HG03108 (cell line): Measurements from ENCODE around the gene GP1BB.
"Not testable (repeated sequence)": the region's sequence is repeated elsewhere in the genome, so short reads cannot be mapped to it uniquely, and the experiment has no call there.

Experiments
- ATAC-seq: cut with Tn5 transposase; IDR thresholded peaks from one replicate; pipeline ENCODE4 v1.9.1; 2021; ENCODE audit warnings: moderate library complexity; ENCODE audit not compliant: unreplicated experiment

GP1BB gene

GRCh38 chr22:19693581-19693980 is 29.8 kb upstream of the GP1BB start:
- ATAC-seq: no peak

GRCh38 chr22:19693981-19694670 is 29.2 kb upstream of the GP1BB start:
- ATAC-seq: no peak

GRCh38 chr22:19694696-19695095 is 28.6 kb upstream of the GP1BB start:
- no peak for ATAC-seq

GRCh38 chr22:19696504-19697276 is 26.6 kb upstream of the GP1BB start:
- no peak for ATAC-seq

GRCh38 chr22:19697871-19698270 is 25.5 kb upstream of the GP1BB start:
- ATAC-seq: not testable (repeated sequence)

- ATAC-seq: no peak
These were observed 22.4 kb upstream of the GP1BB start for GRCh38 chr22:19700790-19701419.

GRCh38 chr22:19701420-19702145 is 21.8 kb upstream of the GP1BB start:
- no peak for ATAC-seq

GRCh38 chr22:19703869-19704268 is 19.5 kb upstream of the GP1BB start:
- ATAC-seq: no peak

GRCh38 chr22:19704355-19705015 is 18.9 kb upstream of the GP1BB start:
- no peak for ATAC-seq

GRCh38 chr22:19705181-19705934 is 18.0 kb upstream of the GP1BB start:
- ATAC-seq: no peak

GRCh38 chr22:19706661-19707151 is 16.6 kb upstream of the GP1BB start:
- ATAC-seq: no peak

GRCh38 chr22:19707347-19708290 is 15.7 kb upstream of the GP1BB start:
- ATAC-seq: no peak

- no peak for ATAC-seq
These were observed 14.9 kb upstream of the GP1BB start for GRCh38 chr22:19708321-19709011.

GRCh38 chr22:19709063-19709769 is 14.1 kb upstream of the GP1BB start:
- no peak for ATAC-seq

GRCh38 chr22:19710020-19710768 is 13.1 kb upstream of the GP1BB start:
- no peak for ATAC-seq

- ATAC-seq: no peak
These were observed 12.6 kb upstream of the GP1BB start for GRCh38 chr22:19710769-19711106.

- ATAC-seq: no peak
These were observed 10.1 kb upstream of the GP1BB start for GRCh38 chr22:19713245-19713644.
